Sigmoid colon (tissue), 7 donors: Measurements from ENCODE around the gene HMG20A. TPM values are rescaled to one million over a fixed set of nuclear protein-coding genes. Genes with fewer than 3 reads are reported as not detected.

Experiments used
- DNase-seq: peaks from one replicate; pipeline ENCODE4 v3.0.0-alpha.2; 2019
- H3K27ac ChIP-seq, 4 donors: fragments of 200-600 bp; sonication (generic); one replicate each; pipeline ENCODE4 v1.5.1; 2016 to 2019; ENCODE audit warnings: mild to moderate bottlenecking in 1 of 4
- H3K27me3 ChIP-seq, 3 donors: fragments of 200-600 bp; sonication (generic); one replicate each; pipeline ENCODE4 v1.5.1; 2019; ENCODE audit warnings: mild to moderate bottlenecking in 1 of 3
- H3K36me3 ChIP-seq, 4 donors: fragments of 200-600 bp; sonication (generic); one replicate each; pipeline ENCODE4 v1.5.1; 2016 to 2019
- H3K4me1 ChIP-seq, 4 donors: fragments of 200-600 bp; sonication (generic); one replicate each; pipeline ENCODE4 v1.5.1; 2017 to 2019
- H3K4me3 ChIP-seq, 4 donors: fragments of 200-600 bp; sonication (generic); one replicate each; pipeline ENCODE4 v1.5.1; 2017 to 2019; ENCODE audit warnings: mild to moderate bottlenecking in 2 of 4, moderate library complexity in 1 of 4
- H3K9me3 ChIP-seq, 4 donors: fragments of 200-600 bp in 3 of 4; sonication (generic) in 3 of 4; one replicate each; pipeline versions ENCODE4 v1.5.1 to v1.6.1; 2013 to 2019
- CTCF ChIP-seq, 4 experiments: fragments of 450-650 bp in 3 of 4; fragments of 200-600 bp in 1 of 4; IDR thresholded peaks; one replicate each; pipeline ENCODE4 v1.5.1; 2016 to 2019; ENCODE audit warnings: antibody characterized with exemption in 4 of 4, mild to moderate bottlenecking in 3 of 4, moderate library complexity in 2 of 4
- EP300 ChIP-seq, 4 donors: sonication (generic); formaldehyde crosslinking; IDR thresholded peaks; one replicate each; pipeline ENCODE4 v1.6.1; 2017; ENCODE audit warnings: antibody characterized with exemption in 4 of 4
- POLR2A ChIP-seq, 2 donors: fragments of 450-650 bp; IDR thresholded peaks; one replicate each; pipeline ENCODE4 v1.6.1; 2016; ENCODE audit warnings: antibody characterized with exemption in 2 of 2, mild to moderate bottlenecking in 2 of 2, moderate library complexity in 2 of 2
- POLR2AphosphoS5 ChIP-seq, 4 donors: sonication (generic); formaldehyde crosslinking; IDR thresholded peaks; one replicate each; pipeline ENCODE4 v1.6.1; 2017; ENCODE audit warnings: antibody characterized with exemption in 4 of 4
- whole genome bisulfite sequencing, 2 donors: extraction: QIAGEN DNeasy Blood & Tissue Kit; methylation state at CpG; one replicate each; pipeline ENCODE4 v1.1.7; 2013; 5-methylcytosine and 5-hydroxymethylcytosine counted together
- intact Hi-C: fragments of 100-400 bp; cut with DNase I; formaldehyde crosslinking; loops from one replicate; pipeline ENCODE4 v1.15.1; 2023
- polyA plus RNA-seq, 3 donors: library from polyadenylated mRNA; stranded (reverse); fragments of 200-250 nt; gene quantifications; one replicate each; pipeline ENCODE4 v1.2.3, GENCODE V29; 2013
- total RNA-seq, 4 donors: library from RNA; depleted of rRNA; stranded (reverse); fragments of >200 nt; gene quantifications; one replicate each; pipeline ENCODE4 v1.1.0, GENCODE V29; 2016
- donor health status: healthy with polysubstance abuse.
- donor health status: Bipolar disorder and iron deficiency.
- donor health status: healthy.

HMG20A gene
- total and polyA plus RNA-seq, 7 donors: 7.8 to 29.0 (median 22.5) TPM

- intact Hi-C loops: no loop called here
- no peak overlapping the region for H3K27ac ChIP-seq
- TF ChIP-seq POLR2A (IDR thresholded peaks at IDR 0.05) (no peak), EP300 (IDR thresholded peaks at IDR 0.05) (no peak), POLR2AphosphoS5 (IDR thresholded peaks at IDR 0.05) (no peak), CTCF (IDR thresholded peaks at IDR 0.05) (no peak)
- peaks cover 0 to 66% (median 12%) of the 10 kb centered on the region in 4 donors for H3K36me3 ChIP-seq
- 93 to 95% methylated on average over 3 of the region's 3 CpGs for WGBS, 2 donors
- H3K27me3 ChIP-seq: no peaks in the 10 kb centered on the region
- H3K4me1 ChIP-seq: peaks cover 0 to 8% (median 4%) of the 10 kb centered on the region in 4 donors
- H3K9me3 ChIP-seq: no peaks in the 10 kb centered on the region
- no peak for DNase-seq
- H3K4me3 ChIP-seq: no peak overlapping the region
These were observed 43.6 kb downstream of the HMG20A start for GRCh38 chr15:77464129-77464865.

DNA sequence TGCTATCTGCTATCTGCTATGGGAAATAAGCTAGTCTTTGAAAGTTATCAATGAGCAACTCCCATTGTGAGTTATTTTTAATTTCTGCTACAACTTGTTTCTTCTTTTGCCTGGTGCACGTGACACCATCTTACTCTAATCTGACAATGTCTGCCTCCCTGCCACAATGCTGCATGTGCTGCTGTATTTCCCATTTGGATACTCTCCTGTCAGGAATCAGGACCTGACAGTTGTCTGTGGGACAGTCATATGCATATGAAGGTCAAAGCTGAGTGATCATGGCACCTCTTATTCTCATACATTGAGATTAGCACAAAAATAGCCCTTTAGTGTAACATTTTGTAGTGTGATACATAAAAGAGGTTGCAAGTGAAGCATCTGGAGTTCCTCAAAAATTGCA, 45.8 kb downstream of the HMG20A start:
- peaks cover 0 to 4% (median 1%) of the 10 kb centered on the region in 4 donors for H3K4me1 ChIP-seq
- H3K36me3 ChIP-seq: peaks cover 0 to 80% (median 16%) of the 10 kb centered on the region in 4 donors
- TF ChIP-seq POLR2A (IDR thresholded peaks at IDR 0.05) (no peak), EP300 (IDR thresholded peaks at IDR 0.05) (no peak), POLR2AphosphoS5 (IDR thresholded peaks at IDR 0.05) (no peak), CTCF (IDR thresholded peaks at IDR 0.05) (no peak)
- no peak overlapping the region for H3K4me3 ChIP-seq
- H3K9me3 ChIP-seq: no peaks in the 10 kb centered on the region
- no peak overlapping the region for H3K27ac ChIP-seq
- no peaks in the 10 kb centered on the region for H3K27me3 ChIP-seq
- no peak for DNase-seq
- WGBS, 2 donors: 94 to 95% methylated on average over 1 of the region's 1 CpG
- intact Hi-C loops: no loop called here

- Histone ChIP-seq H3K4me3 (no peak overlapping the region), H3K27ac (no peak overlapping the region), H3K9me3 (no peaks in the 10 kb centered on the region), H3K36me3 (peaks cover 0 to 96% (median 16%) of the 10 kb centered on the region in 4 donors), H3K4me1 (no peaks in the 10 kb centered on the region), H3K27me3 (no peaks in the 10 kb centered on the region)
- no peak for DNase-seq
- 92 to 95% methylated on average over 3 of the region's 3 CpGs for WGBS, 2 donors
- TF ChIP-seq CTCF (IDR thresholded peaks at IDR 0.05): no peak
- no peak for TF ChIP-seq EP300 (IDR thresholded peaks at IDR 0.05)
- no peak for TF ChIP-seq POLR2AphosphoS5 (IDR thresholded peaks at IDR 0.05)
- no peak for TF ChIP-seq POLR2A (IDR thresholded peaks at IDR 0.05)
- intact Hi-C loops: no loop called here
These were observed 48.2 kb downstream of the HMG20A start for GRCh38 chr15:77468896-77469295.

- Histone ChIP-seq H3K9me3 (no peaks in the 10 kb centered on the region), H3K4me1 (no peaks in the 10 kb centered on the region), H3K4me3 (no peak overlapping the region), H3K27me3 (no peaks in the 10 kb centered on the region), H3K27ac (no peak overlapping the region), H3K36me3 (peaks cover 0 to 87% (median 10%) of the 10 kb centered on the region in 4 donors)
- intact Hi-C loops: no loop called here
- TF ChIP-seq POLR2AphosphoS5 (IDR thresholded peaks at IDR 0.05): no peak
- TF ChIP-seq EP300 (IDR thresholded peaks at IDR 0.05): no peak
- no peak for TF ChIP-seq POLR2A (IDR thresholded peaks at IDR 0.05)
- TF ChIP-seq CTCF (IDR thresholded peaks at IDR 0.05): no peak
- no peak for DNase-seq
These were observed 49.5 kb downstream of the HMG20A start for GRCh38 chr15:77470235-77470634.

GRCh38 chr15:77473328-77473727, 52.6 kb downstream of the HMG20A start:
- H3K4me1 ChIP-seq: no peaks in the 10 kb centered on the region
- no peaks in the 10 kb centered on the region for H3K9me3 ChIP-seq
- TF ChIP-seq POLR2AphosphoS5 (IDR thresholded peaks at IDR 0.05): no peak
- TF ChIP-seq EP300 (IDR thresholded peaks at IDR 0.05): no peak
- TF ChIP-seq CTCF (IDR thresholded peaks at IDR 0.05): no peak
- TF ChIP-seq POLR2A (IDR thresholded peaks at IDR 0.05): no peak
- no peak overlapping the region for H3K27ac ChIP-seq
- H3K27me3 ChIP-seq: no peaks in the 10 kb centered on the region
- no peak overlapping the region for H3K4me3 ChIP-seq
- H3K36me3 ChIP-seq: peaks cover 0 to 79% (median 9%) of the 10 kb centered on the region in 4 donors
- DNase-seq: no peak
- intact Hi-C loops: no loop called here
